HepG2 (cell line): ENCODE results near the gene MAPK11. TPM values are rescaled to one million over a fixed set of nuclear protein-coding genes. Genes with fewer than 3 reads are reported as not detected.

Source experiments
- BCL6 ChIP-seq: IDR thresholded peaks from 2 replicates; pipeline ENCODE4 v1.6.1; 2016; ENCODE audit warnings: missing genetic modification reagents, missing compliant biosample characterization
- CHD2 ChIP-seq: IDR thresholded peaks from 2 replicates; pipeline ENCODE4 v1.6.1; 2011; ENCODE audit warnings: low read depth, low read length, improper control_type of control experiment
- ELF4 ChIP-seq: sonication (generic); formaldehyde crosslinking; IDR thresholded peaks from 2 replicates; pipeline ENCODE4 v1.5.0; 2020; ENCODE audit warnings: missing genetic modification reagents, mild to moderate bottlenecking, moderate library complexity, borderline replicate concordance
- FOSL2 ChIP-seq: sonication (generic); formaldehyde crosslinking; IDR thresholded peaks from 2 replicates; pipeline ENCODE4 v1.4.0; 2020; ENCODE audit warnings: missing genetic modification reagents
- HDAC2 ChIP-seq: sonication (generic); formaldehyde crosslinking; IDR thresholded peaks from 2 replicates; pipeline ENCODE4 v1.4.0; 2020; ENCODE audit warnings: missing genetic modification reagents
- HOXA9 ChIP-seq: sonication (generic); formaldehyde crosslinking; IDR thresholded peaks from 2 replicates; pipeline ENCODE4 v1.8.1; 2022; ENCODE audit warnings: missing genetic modification reagents, mild to moderate bottlenecking, moderate library complexity, borderline replicate concordance
- MED1 ChIP-seq: sonication (generic); formaldehyde crosslinking; IDR thresholded peaks from 2 replicates; pipeline ENCODE4 v1.4.0; 2020; ENCODE audit warnings: missing genetic modification reagents
- MED8 ChIP-seq: sonication (generic); formaldehyde crosslinking; IDR thresholded peaks from 2 replicates; pipeline ENCODE4 v1.8.1; 2023; ENCODE audit warnings: mild to moderate bottlenecking, missing genetic modification reagents; ENCODE audit not compliant: insufficient replicate concordance
- NR2F6 ChIP-seq, 2 experiments: IDR thresholded peaks; 2 replicates each; pipeline ENCODE4 v1.6.1; 2016; ENCODE audit warnings: antibody characterized with exemption in 1 of 2, mild to moderate bottlenecking in 1 of 2
- RFXANK ChIP-seq: IDR thresholded peaks from 2 replicates; pipeline ENCODE4 v1.6.1; 2016
- SAFB2 ChIP-seq: sonication (generic); formaldehyde crosslinking; IDR thresholded peaks from 2 replicates; pipeline ENCODE4 v1.5.1; 2020; ENCODE audit warnings: missing genetic modification reagents, low read depth, mild to moderate bottlenecking, borderline replicate concordance
- SIN3A ChIP-seq: IDR thresholded peaks from 2 replicates; pipeline ENCODE4 v1.6.1; 2011; ENCODE audit warnings: low read depth, mild to moderate bottlenecking, control low read depth, low read length, borderline replicate concordance
- SP2 ChIP-seq: sonication (generic); formaldehyde crosslinking; IDR thresholded peaks from 2 replicates; pipeline ENCODE4 v1.5.1; 2020; ENCODE audit warnings: mild to moderate bottlenecking, missing genetic modification reagents
- TARDBP ChIP-seq: sonication (generic); formaldehyde crosslinking; IDR thresholded peaks from 2 replicates; pipeline ENCODE4 v1.8.0; 2022; ENCODE audit warnings: mild to moderate bottlenecking, missing genetic modification reagents
- THAP11 ChIP-seq: IDR thresholded peaks from 2 replicates; pipeline ENCODE4 v1.6.1; 2016; ENCODE audit warnings: missing biosample characterization, missing genetic modification reagents
- TMF1 ChIP-seq: sonication (generic); formaldehyde crosslinking; IDR thresholded peaks from 2 replicates; pipeline ENCODE4 v1.8.1; 2022; ENCODE audit warnings: low read depth, missing genetic modification reagents
- ZFAT ChIP-seq: sonication (generic); formaldehyde crosslinking; conservative IDR thresholded peaks from 2 replicates; pipeline ENCODE4 v1.8.1; 2023; ENCODE audit warnings: missing genetic modification reagents, inconsistent platforms
- ZFP1 ChIP-seq: IDR thresholded peaks from 2 replicates; pipeline ENCODE4 v1.6.1; 2016
- ZNF343 ChIP-seq: sonication (generic); formaldehyde crosslinking; IDR thresholded peaks from 2 replicates; pipeline ENCODE4 v1.4.0; 2020; ENCODE audit warnings: mild to moderate bottlenecking, missing genetic modification reagents
- ZNF451 ChIP-seq: sonication (generic); formaldehyde crosslinking; IDR thresholded peaks from 2 replicates; pipeline ENCODE4 v1.5.0; 2020; ENCODE audit warnings: mild to moderate bottlenecking, missing genetic modification reagents
- ZNF496 ChIP-seq: sonication (generic); formaldehyde crosslinking; IDR thresholded peaks from 2 replicates; pipeline ENCODE4 v1.8.1; 2023; ENCODE audit warnings: mild to moderate bottlenecking, moderate library complexity, missing genetic modification reagents; ENCODE audit not compliant: insufficient replicate concordance
- polyA plus RNA-seq, 8 experiments: library from polyadenylated mRNA; depleted of rRNA in 3 of 8; stranded (reverse) in 7 of 8; unstranded in 1 of 8; fragments of >200 nt; fragmentation: Illumina TruSeq in 4 of 8; extraction: Trizol in 4 of 8; gene quantifications; 2 replicates each; pipeline versions ENCODE4 v1.2.1 to v1.2.3, GENCODE V29; 2011 to 2016; ENCODE audit warnings: low read depth in 4 of 8, missing spikeins in 1 of 8, mixed read lengths in 1 of 8; ENCODE audit not compliant: insufficient read depth in 1 of 8
- total RNA-seq, 5 experiments: library from RNA; depleted of rRNA; stranded (reverse); fragments of >200 nt; fragmentation: Illumina TruSeq; extraction: Trizol; gene quantifications; 2 replicates each; pipeline ENCODE4 v1.2.3, GENCODE V29; 2016; ENCODE audit warnings: low read depth in 1 of 5
- TF ChIP-seq, protein P1 (sequence below): IDR thresholded peaks from 2 replicates; pipeline ENCODE4 v1.6.1; 2016; ENCODE audit warnings: mild to moderate bottlenecking
- TF ChIP-seq, protein P2 (sequence below): sonication (generic); formaldehyde crosslinking; IDR thresholded peaks from 2 replicates; pipeline ENCODE4 v1.8.0; 2022; ENCODE audit warnings: missing genetic modification reagents, mild to moderate bottlenecking, moderate library complexity, borderline replicate concordance
- TF ChIP-seq, protein P3 (sequence below): sonication (generic); formaldehyde crosslinking; IDR thresholded peaks from 2 replicates; pipeline ENCODE4 v1.5.0; 2020; ENCODE audit warnings: missing genetic modification reagents, mild to moderate bottlenecking, borderline replicate concordance
- TF ChIP-seq, protein P4 (sequence below): sonication (generic); formaldehyde crosslinking; IDR thresholded peaks from 2 replicates; pipeline ENCODE4 v1.5.1; 2020; ENCODE audit warnings: mild to moderate bottlenecking, moderate library complexity, missing genetic modification reagents

MAPK11 gene
- total and polyA plus RNA-seq, 2 of the 13 experiments (the other 11 are each of a cell fraction or from before 2014, with no cell fraction given): 0.15 to 0.17 TPM

DNA sequence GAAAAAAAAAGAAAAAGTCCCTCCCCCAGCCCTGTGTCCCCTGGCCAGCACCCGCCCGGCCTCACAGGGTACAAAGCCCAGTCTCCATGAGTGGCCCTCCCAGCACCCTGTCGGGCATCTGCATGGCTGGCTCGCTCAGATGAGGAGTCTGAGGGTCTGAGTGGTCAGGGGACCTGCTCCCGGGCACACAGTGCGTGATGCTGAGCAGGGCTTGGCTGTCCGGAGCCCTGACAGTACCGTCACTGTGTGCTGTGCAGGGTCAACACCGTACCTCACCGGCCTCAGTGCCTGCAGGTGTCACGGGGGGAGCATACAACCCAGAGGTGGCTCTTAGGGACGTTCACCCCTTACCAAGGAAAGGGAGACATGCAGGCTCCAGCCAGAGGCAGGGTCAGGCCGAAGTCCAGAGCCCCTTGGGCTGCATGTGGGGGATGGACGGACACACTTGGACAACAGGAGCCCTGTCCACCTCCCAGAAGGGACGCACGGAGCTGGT is 40.8 kb upstream of the MAPK11 start (continued):
- TF ChIP-seq, protein P1, sequence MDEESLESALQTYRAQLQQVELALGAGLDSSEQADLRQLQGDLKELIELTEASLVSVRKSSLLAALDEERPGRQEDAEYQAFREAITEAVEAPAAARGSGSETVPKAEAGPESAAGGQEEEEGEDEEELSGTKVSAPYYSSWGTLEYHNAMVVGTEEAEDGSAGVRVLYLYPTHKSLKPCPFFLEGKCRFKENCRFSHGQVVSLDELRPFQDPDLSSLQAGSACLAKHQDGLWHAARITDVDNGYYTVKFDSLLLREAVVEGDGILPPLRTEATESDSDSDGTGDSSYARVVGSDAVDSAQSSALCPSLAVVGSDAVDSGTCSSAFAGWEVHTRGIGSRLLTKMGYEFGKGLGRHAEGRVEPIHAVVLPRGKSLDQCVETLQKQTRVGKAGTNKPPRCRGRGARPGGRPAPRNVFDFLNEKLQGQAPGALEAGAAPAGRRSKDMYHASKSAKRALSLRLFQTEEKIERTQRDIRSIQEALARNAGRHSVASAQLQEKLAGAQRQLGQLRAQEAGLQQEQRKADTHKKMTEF (CRISPR knock-in tag): no peak
- TF ChIP-seq ELF4 (CRISPR knock-in tag): no peak
- no peak for TF ChIP-seq ZFAT (CRISPR knock-in tag)
- TF ChIP-seq FOSL2: no peak
- TF ChIP-seq HDAC2 (CRISPR knock-in tag): no peak; the same call in 1 of the 2 replicates
- TF ChIP-seq TMF1: no peak
- TF ChIP-seq MED8 (CRISPR knock-in tag): no peak
- TF ChIP-seq SP2 (CRISPR knock-in tag): no peak
- TF ChIP-seq, protein P2, sequence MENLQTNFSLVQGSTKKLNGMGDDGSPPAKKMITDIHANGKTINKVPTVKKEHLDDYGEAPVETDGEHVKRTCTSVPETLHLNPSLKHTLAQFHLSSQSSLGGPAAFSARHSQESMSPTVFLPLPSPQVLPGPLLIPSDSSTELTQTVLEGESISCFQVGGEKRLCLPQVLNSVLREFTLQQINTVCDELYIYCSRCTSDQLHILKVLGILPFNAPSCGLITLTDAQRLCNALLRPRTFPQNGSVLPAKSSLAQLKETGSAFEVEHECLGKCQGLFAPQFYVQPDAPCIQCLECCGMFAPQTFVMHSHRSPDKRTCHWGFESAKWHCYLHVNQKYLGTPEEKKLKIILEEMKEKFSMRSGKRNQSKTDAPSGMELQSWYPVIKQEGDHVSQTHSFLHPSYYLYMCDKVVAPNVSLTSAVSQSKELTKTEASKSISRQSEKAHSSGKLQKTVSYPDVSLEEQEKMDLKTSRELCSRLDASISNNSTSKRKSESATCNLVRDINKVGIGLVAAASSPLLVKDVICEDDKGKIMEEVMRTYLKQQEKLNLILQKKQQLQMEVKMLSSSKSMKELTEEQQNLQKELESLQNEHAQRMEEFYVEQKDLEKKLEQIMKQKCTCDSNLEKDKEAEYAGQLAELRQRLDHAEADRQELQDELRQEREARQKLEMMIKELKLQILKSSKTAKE: no peak; the same call in 1 of the 2 replicates
- TF ChIP-seq ZFP1: no peak
- no peak for TF ChIP-seq ZNF496 (CRISPR knock-in tag)
- TF ChIP-seq SAFB2 (CRISPR knock-in tag): no peak; the same call in 1 of the 2 replicates
- TF ChIP-seq, protein P3, sequence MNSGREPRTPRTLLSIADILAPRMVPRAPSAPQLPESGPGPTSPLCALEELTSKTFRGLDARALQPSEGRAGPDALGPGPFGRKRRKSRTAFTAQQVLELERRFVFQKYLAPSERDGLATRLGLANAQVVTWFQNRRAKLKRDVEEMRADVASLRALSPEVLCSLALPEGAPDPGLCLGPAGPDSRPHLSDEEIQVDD (CRISPR knock-in tag): peak; percentile 73; the same call in 1 of the 2 replicates
- 0 out of 2 replicates have a peak, but pooled peaks have one; percentile 33 for TF ChIP-seq ZNF451 (CRISPR knock-in tag)
- TF ChIP-seq CHD2: no peak
- no peak for TF ChIP-seq BCL6 (CRISPR knock-in tag)
- peak; percentile 41; the same call in 1 of the 2 replicates for TF ChIP-seq TARDBP (CRISPR knock-in tag)
- TF ChIP-seq, protein P4, sequence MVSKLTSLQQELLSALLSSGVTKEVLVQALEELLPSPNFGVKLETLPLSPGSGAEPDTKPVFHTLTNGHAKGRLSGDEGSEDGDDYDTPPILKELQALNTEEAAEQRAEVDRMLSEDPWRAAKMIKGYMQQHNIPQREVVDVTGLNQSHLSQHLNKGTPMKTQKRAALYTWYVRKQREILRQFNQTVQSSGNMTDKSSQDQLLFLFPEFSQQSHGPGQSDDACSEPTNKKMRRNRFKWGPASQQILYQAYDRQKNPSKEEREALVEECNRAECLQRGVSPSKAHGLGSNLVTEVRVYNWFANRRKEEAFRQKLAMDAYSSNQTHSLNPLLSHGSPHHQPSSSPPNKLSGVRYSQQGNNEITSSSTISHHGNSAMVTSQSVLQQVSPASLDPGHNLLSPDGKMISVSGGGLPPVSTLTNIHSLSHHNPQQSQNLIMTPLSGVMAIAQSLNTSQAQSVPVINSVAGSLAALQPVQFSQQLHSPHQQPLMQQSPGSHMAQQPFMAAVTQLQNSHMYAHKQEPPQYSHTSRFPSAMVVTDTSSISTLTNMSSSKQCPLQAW (CRISPR knock-in tag): peak; percentile 54; the same call in 1 of the 2 replicates
- TF ChIP-seq SIN3A: no peak
- TF ChIP-seq MED1: no peak
- peak; percentile 50; the same call in 1 of the 2 replicates for TF ChIP-seq NR2F6 (IDR thresholded peaks at IDR 0.05)
- no peak; the same call in 1 of the 2 replicates for TF ChIP-seq NR2F6 (CRISPR knock-in tag; IDR thresholded peaks at IDR 0.05)
- no peak for TF ChIP-seq HOXA9
- no peak for TF ChIP-seq RFXANK
- no peak for TF ChIP-seq THAP11 (CRISPR knock-in tag)
- TF ChIP-seq ZNF343 (CRISPR knock-in tag): no peak
